ENCODE data around the gene SIDT1.

Gene SIDT1

DNA sequence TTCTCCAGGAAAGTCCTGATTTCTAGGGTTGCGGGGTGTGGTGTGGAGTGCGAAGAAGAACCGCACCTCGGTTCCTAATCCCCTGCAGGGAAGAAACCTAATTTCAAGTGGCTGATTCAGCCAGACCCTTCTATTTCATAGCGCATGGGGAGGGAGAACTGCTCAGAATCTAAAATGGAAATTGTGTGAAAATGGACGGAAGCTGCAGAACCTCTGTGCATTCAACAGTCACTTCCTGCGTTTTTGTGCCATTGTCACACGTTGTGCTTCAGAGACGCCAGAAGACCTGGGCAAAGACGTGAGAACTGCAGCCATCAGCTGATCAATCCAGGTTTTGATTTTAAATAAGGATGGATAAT lies 1.2 kb downstream of the SIDT1 start:
- Histone ChIP-seq H3K27ac (ENCODE audit: low read depth, low read length) (no peak overlapping the region), H3K4me3 (ENCODE audit: insufficient read depth, low read length, poor library complexity, severe bottlenecking) (peak overlapping the region; percentile 77), H3K4me2 (ENCODE audit: low read depth, low read length, poor library complexity, severe bottlenecking) (peak overlapping the region; percentile 93), H2AFZ (ENCODE audit: low read depth, low read length, severe bottlenecking) (peak overlapping the region; percentile 99), H3F3A (ENCODE audit: insufficient read depth) (no peaks in the 10 kb centered on the region), H4K20me1 (ENCODE audit: low read depth, low read length) (no peaks in the 10 kb centered on the region), H3K9me3 (ENCODE audit: insufficient read depth, low read length) (no peaks in the 10 kb centered on the region), H3K9ac (ENCODE audit: low read length) (peak overlapping the region; percentile 60), H3K9me2 (replicated peaks; ENCODE audit: insufficient read depth, low read length) (no peaks in the 10 kb centered on the region), H3K27me3 (ENCODE audit: low read length) (no peaks in the 10 kb centered on the region), H3K79me2 (ENCODE audit: insufficient read depth, low read length) (no peaks in the 10 kb centered on the region), H3K36me3 (ENCODE audit: low read length) (no peaks in the 10 kb centered on the region)
- TF ChIP-seq, protein P1, sequence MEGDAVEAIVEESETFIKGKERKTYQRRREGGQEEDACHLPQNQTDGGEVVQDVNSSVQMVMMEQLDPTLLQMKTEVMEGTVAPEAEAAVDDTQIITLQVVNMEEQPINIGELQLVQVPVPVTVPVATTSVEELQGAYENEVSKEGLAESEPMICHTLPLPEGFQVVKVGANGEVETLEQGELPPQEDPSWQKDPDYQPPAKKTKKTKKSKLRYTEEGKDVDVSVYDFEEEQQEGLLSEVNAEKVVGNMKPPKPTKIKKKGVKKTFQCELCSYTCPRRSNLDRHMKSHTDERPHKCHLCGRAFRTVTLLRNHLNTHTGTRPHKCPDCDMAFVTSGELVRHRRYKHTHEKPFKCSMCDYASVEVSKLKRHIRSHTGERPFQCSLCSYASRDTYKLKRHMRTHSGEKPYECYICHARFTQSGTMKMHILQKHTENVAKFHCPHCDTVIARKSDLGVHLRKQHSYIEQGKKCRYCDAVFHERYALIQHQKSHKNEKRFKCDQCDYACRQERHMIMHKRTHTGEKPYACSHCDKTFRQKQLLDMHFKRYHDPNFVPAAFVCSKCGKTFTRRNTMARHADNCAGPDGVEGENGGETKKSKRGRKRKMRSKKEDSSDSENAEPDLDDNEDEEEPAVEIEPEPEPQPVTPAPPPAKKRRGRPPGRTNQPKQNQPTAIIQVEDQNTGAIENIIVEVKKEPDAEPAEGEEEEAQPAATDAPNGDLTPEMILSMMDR (IDR thresholded peaks at IDR 0.05; ENCODE audit: insufficient read depth, low read length, poor library complexity, severe bottlenecking), result no peak
- 0 out of 2 replicates have a peak, but pooled peaks have one; percentile 45 for TF ChIP-seq EZH2phosphoT487 (conservative IDR thresholded peaks at IDR 0.05; ENCODE audit: low read length)

DNA sequence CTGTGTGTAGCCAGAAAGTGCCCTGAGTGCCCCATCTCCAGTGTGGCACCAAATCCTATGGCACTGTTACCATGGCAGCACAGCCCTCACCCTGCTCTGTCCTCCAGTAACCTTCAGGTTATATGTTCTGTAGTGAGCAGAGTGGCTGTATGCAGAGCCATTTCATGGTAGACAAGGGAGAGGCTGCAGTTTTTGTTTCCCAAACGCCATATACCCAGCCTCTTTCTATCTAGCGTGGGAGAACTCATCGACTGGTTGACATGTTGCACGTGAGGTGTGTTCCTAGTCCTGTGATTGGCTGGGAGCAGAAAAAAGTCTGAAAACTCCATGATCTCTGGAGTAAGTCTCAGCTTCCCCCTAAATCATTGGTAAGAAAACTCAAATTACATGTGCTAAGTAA lies 2.0 kb downstream of the SIDT1 start:
- Histone ChIP-seq H3K36me3 (ENCODE audit: low read length) (no peaks in the 10 kb centered on the region), H3K79me2 (ENCODE audit: insufficient read depth, low read length) (no peaks in the 10 kb centered on the region), H3K4me2 (ENCODE audit: low read depth, low read length, poor library complexity, severe bottlenecking) (no peak overlapping the region), H3K27ac (ENCODE audit: low read depth, low read length) (no peak overlapping the region), H3K9me2 (replicated peaks; ENCODE audit: insufficient read depth, low read length) (no peaks in the 10 kb centered on the region), H3F3A (ENCODE audit: insufficient read depth) (no peaks in the 10 kb centered on the region), H3K27me3 (ENCODE audit: low read length) (no peaks in the 10 kb centered on the region), H3K9ac (ENCODE audit: low read length) (no peak overlapping the region), H3K4me3 (ENCODE audit: insufficient read depth, low read length, poor library complexity, severe bottlenecking) (no peak overlapping the region), H2AFZ (ENCODE audit: low read depth, low read length, severe bottlenecking) (no peak overlapping the region), H4K20me1 (ENCODE audit: low read depth, low read length) (no peaks in the 10 kb centered on the region), H3K9me3 (ENCODE audit: insufficient read depth, low read length) (no peaks in the 10 kb centered on the region)
- TF ChIP-seq, protein P1 (IDR thresholded peaks at IDR 0.05; ENCODE audit: insufficient read depth, low read length, poor library complexity, severe bottlenecking), result no peak
- TF ChIP-seq EZH2phosphoT487 (conservative IDR thresholded peaks at IDR 0.05; ENCODE audit: low read length), result no peak

DNA sequence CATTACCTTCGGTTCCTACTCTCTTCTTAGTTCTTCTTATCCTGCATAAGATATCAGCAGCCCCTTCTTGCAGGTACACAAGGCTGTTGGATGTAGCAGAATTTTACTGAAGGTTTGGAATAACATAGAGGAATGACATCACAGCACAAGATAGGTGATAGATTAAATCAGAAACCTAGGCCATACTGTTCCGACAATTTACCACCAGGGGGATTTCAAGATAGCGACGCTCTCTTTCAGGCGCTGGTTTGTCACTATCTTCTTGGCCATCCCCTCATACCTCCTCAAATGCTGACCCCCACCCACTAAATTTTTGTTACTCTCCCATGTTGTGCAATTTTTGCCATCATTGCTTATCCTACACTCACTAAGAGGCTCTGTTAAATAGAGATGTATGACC lies 3.5 kb downstream of the SIDT1 start:
- Histone ChIP-seq H3K79me2 (ENCODE audit: insufficient read depth, low read length) (no peaks in the 10 kb centered on the region), H3K27ac (ENCODE audit: low read depth, low read length) (no peak overlapping the region), H3K9ac (ENCODE audit: low read length) (no peak overlapping the region), H3K9me3 (ENCODE audit: insufficient read depth, low read length) (no peaks in the 10 kb centered on the region), H3K9me2 (replicated peaks; ENCODE audit: insufficient read depth, low read length) (no peaks in the 10 kb centered on the region), H3K36me3 (ENCODE audit: low read length) (no peaks in the 10 kb centered on the region), H3K4me3 (ENCODE audit: insufficient read depth, low read length, poor library complexity, severe bottlenecking) (no peak overlapping the region), H3K4me2 (ENCODE audit: low read depth, low read length, poor library complexity, severe bottlenecking) (no peak overlapping the region), H3F3A (ENCODE audit: insufficient read depth) (no peaks in the 10 kb centered on the region), H2AFZ (ENCODE audit: low read depth, low read length, severe bottlenecking) (no peak overlapping the region), H4K20me1 (ENCODE audit: low read depth, low read length) (no peaks in the 10 kb centered on the region), H3K27me3 (ENCODE audit: low read length) (no peaks in the 10 kb centered on the region)
- no peak for TF ChIP-seq EZH2phosphoT487 (conservative IDR thresholded peaks at IDR 0.05; ENCODE audit: low read length)
- TF ChIP-seq, protein P1 (IDR thresholded peaks at IDR 0.05; ENCODE audit: insufficient read depth, low read length, poor library complexity, severe bottlenecking), result no peak

Data from SU-DHL-6 (cell line).